Testis (tissue), 2 donors: ENCODE data around the gene TSSK2.

ENCODE experiments used
- POLR2A ChIP-seq: fragments of 450-650 bp; IDR thresholded peaks from one replicate; pipeline ENCODE4 v1.6.1; 2017; ENCODE audit warnings: antibody characterized with exemption, mild to moderate bottlenecking, moderate library complexity
- TF ChIP-seq, protein P1 (sequence below), 3 experiments: fragments of 450-650 bp in 2 of 3; fragments of 200-600 bp in 1 of 3; sonication (generic) in 1 of 3; IDR thresholded peaks; one replicate each; pipeline ENCODE4 v1.5.1; 2016 to 2019; ENCODE audit warnings: antibody characterized with exemption in 3 of 3, mild to moderate bottlenecking in 2 of 3, moderate library complexity in 1 of 3

DNA sequence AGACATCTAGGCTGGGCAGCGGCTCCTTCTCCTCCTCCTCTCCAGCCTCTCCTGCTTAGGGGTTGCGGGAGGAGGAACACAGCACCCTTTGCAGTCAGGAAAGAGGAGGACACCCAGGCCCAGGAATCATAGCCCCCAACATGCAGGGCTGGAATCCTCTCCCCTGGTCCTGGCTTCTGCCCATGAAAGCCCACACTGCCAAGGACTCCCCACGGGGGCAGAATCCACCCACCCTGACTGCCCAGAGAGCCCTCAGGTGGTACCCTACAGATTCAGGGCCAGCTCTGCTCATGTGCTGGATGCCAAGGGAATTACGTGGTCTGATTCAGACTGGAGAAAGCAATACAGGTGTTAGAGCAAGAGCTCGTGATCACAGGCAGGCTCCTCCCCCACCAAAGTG lies 8.9 kb downstream of the TSSK2 start:
- TF ChIP-seq, protein P1, sequence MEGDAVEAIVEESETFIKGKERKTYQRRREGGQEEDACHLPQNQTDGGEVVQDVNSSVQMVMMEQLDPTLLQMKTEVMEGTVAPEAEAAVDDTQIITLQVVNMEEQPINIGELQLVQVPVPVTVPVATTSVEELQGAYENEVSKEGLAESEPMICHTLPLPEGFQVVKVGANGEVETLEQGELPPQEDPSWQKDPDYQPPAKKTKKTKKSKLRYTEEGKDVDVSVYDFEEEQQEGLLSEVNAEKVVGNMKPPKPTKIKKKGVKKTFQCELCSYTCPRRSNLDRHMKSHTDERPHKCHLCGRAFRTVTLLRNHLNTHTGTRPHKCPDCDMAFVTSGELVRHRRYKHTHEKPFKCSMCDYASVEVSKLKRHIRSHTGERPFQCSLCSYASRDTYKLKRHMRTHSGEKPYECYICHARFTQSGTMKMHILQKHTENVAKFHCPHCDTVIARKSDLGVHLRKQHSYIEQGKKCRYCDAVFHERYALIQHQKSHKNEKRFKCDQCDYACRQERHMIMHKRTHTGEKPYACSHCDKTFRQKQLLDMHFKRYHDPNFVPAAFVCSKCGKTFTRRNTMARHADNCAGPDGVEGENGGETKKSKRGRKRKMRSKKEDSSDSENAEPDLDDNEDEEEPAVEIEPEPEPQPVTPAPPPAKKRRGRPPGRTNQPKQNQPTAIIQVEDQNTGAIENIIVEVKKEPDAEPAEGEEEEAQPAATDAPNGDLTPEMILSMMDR (IDR thresholded peaks at IDR 0.05): no peak
- no peak for TF ChIP-seq POLR2A
